HEK293 (cell line): ENCODE data around the gene RALY.

Experiments used
- CTCF ChIA-PET: fragments of 350-600 bp; formaldehyde crosslinking; extraction: SDS; loops from one replicate; lab custom pipeline; 2021; ENCODE audit warnings: antibody characterized with exemption; lab: Yijun Ruan, JAX
- POLR2A ChIA-PET: fragments of 300-600 bp; formaldehyde crosslinking; extraction: SDS; loops from one replicate; lab custom pipeline; 2020; ENCODE audit warnings: antibody characterized with exemption, inconsistent platforms; lab: Yijun Ruan, JAX
- H3K27ac ChIP-seq: fragments of 200-500 bp; sonication (Bioruptor generic); 2 replicates; pipeline ENCODE4 v1.5.1; 2014; ENCODE audit warnings: low read depth, low read length, control low read depth, inconsistent platforms; ENCODE audit errors: extremely low read depth
- H3K36me3 ChIP-seq, 2 experiments: fragments of 200-500 bp in 1 of 2; sonication (Bioruptor generic) in 1 of 2; 1 replicate in 1 of 2; 2 replicates in 1 of 2; pipeline ENCODE4 v1.5.1; 2014 to 2017; ENCODE audit warnings: inconsistent platforms in 2 of 2, low read length in 2 of 2; ENCODE audit not compliant: control insufficient read depth in 2 of 2, insufficient read depth in 1 of 2
- H3K4me1 ChIP-seq: fragments of 200-500 bp; sonication (Bioruptor generic); 2 replicates; pipeline ENCODE4 v1.5.1; 2014; ENCODE audit warnings: mild to moderate bottlenecking, low read length, inconsistent platforms; ENCODE audit not compliant: control insufficient read depth, insufficient read depth
- H3K4me3 ChIP-seq: 2 replicates; pipeline ENCODE4 v1.5.1; 2011; ENCODE audit warnings: low read depth, mild to moderate bottlenecking, control low read depth, low read length, moderate library complexity
- H3K9me3 ChIP-seq: fragments of 200-500 bp; sonication (Bioruptor generic); 2 replicates; pipeline ENCODE4 v1.5.1; 2014; ENCODE audit warnings: low read depth, low read length, inconsistent platforms; ENCODE audit not compliant: control insufficient read depth, insufficient read depth
- FEZF1 ChIP-seq: fragments of 450-650 bp; formaldehyde crosslinking; IDR thresholded peaks from 2 replicates; pipeline ENCODE4 v1.5.1; 2016; ENCODE audit warnings: missing biosample characterization, missing genetic modification characterization
- KLF17 ChIP-seq: fragments of 450-650 bp; formaldehyde crosslinking; IDR thresholded peaks from 2 replicates; pipeline ENCODE4 v1.5.1; 2016; ENCODE audit warnings: missing biosample characterization, missing genetic modification characterization
- REPIN1 ChIP-seq: fragments of 450-650 bp; formaldehyde crosslinking; IDR thresholded peaks from 2 replicates; pipeline ENCODE4 v1.5.1; 2017; ENCODE audit warnings: missing biosample characterization, missing genetic modification characterization, low read depth
- SP3 ChIP-seq: fragments of 450-650 bp; formaldehyde crosslinking; IDR thresholded peaks from 2 replicates; pipeline ENCODE4 v1.5.1; 2016; ENCODE audit warnings: missing biosample characterization, missing genetic modification characterization
- WT1 ChIP-seq: fragments of 450-650 bp; formaldehyde crosslinking; IDR thresholded peaks from 2 replicates; pipeline ENCODE4 v1.5.1; 2016; ENCODE audit warnings: missing biosample characterization, missing genetic modification characterization
- ZBTB20 ChIP-seq: fragments of 450-650 bp; formaldehyde crosslinking; IDR thresholded peaks from 2 replicates; pipeline ENCODE4 v1.5.1; 2016; ENCODE audit warnings: missing biosample characterization, missing genetic modification characterization
- ZBTB6 ChIP-seq: fragments of 450-650 bp; formaldehyde crosslinking; IDR thresholded peaks from 2 replicates; pipeline ENCODE4 v1.5.1; 2017; ENCODE audit warnings: missing biosample characterization, missing genetic modification characterization
- ZFP41 ChIP-seq: fragments of 450-650 bp; formaldehyde crosslinking; IDR thresholded peaks from 2 replicates; pipeline ENCODE4 v1.5.1; 2016; ENCODE audit warnings: missing biosample characterization, missing genetic modification characterization, borderline replicate concordance
- ZNF132 ChIP-seq: fragments of 450-650 bp; formaldehyde crosslinking; IDR thresholded peaks from 2 replicates; pipeline ENCODE4 v1.5.1; 2017; ENCODE audit warnings: missing biosample characterization, missing genetic modification characterization, borderline replicate concordance
- ZNF133 ChIP-seq: fragments of 450-650 bp; formaldehyde crosslinking; IDR thresholded peaks from 2 replicates; pipeline ENCODE4 v1.5.1; 2016; ENCODE audit warnings: missing biosample characterization, missing genetic modification characterization
- ZNF175 ChIP-seq: fragments of 450-650 bp; formaldehyde crosslinking; IDR thresholded peaks from 2 replicates; pipeline ENCODE4 v1.5.1; 2016; ENCODE audit warnings: missing biosample characterization, missing genetic modification characterization
- ZNF266 ChIP-seq: fragments of 450-650 bp; formaldehyde crosslinking; IDR thresholded peaks from 2 replicates; pipeline ENCODE4 v1.5.1; 2016; ENCODE audit warnings: missing biosample characterization, missing genetic modification characterization, low read depth
- ZNF292 ChIP-seq: fragments of 450-650 bp; formaldehyde crosslinking; IDR thresholded peaks from 2 replicates; pipeline ENCODE4 v1.5.1; 2016; ENCODE audit warnings: low read depth, missing biosample characterization, missing genetic modification characterization, borderline replicate concordance
- ZNF514 ChIP-seq: fragments of 450-650 bp; formaldehyde crosslinking; IDR thresholded peaks from 2 replicates; pipeline ENCODE4 v1.5.1; 2016; ENCODE audit warnings: missing biosample characterization, missing genetic modification characterization
- ZNF518A ChIP-seq: fragments of 450-650 bp; formaldehyde crosslinking; conservative IDR thresholded peaks from 2 replicates; pipeline ENCODE4 v1.5.1; 2016; ENCODE audit warnings: low read depth, missing biosample characterization, missing genetic modification characterization
- ZNF549 ChIP-seq: fragments of 450-650 bp; IDR thresholded peaks from 2 replicates; pipeline ENCODE4 v1.5.1; 2018; ENCODE audit warnings: missing biosample characterization, missing genetic modification characterization, mild to moderate bottlenecking, inconsistent platforms, moderate library complexity
- ZNF558 ChIP-seq: fragments of 450-650 bp; formaldehyde crosslinking; IDR thresholded peaks from 2 replicates; pipeline ENCODE4 v1.5.1; 2016; ENCODE audit warnings: missing biosample characterization, missing genetic modification characterization
- ZNF670 ChIP-seq: fragments of 450-650 bp; formaldehyde crosslinking; IDR thresholded peaks from 2 replicates; pipeline ENCODE4 v1.5.1; 2016; ENCODE audit warnings: missing biosample characterization, missing genetic modification characterization, low read depth
- ZNF677 ChIP-seq: fragments of 450-650 bp; IDR thresholded peaks from 2 replicates; pipeline ENCODE4 v1.5.0; 2018; ENCODE audit warnings: missing biosample characterization, mild to moderate bottlenecking, missing genetic modification characterization, moderate library complexity
- ZNF701 ChIP-seq: fragments of 450-650 bp; formaldehyde crosslinking; IDR thresholded peaks from 2 replicates; pipeline ENCODE4 v1.5.1; 2016; ENCODE audit warnings: missing biosample characterization, missing genetic modification characterization
- TF ChIP-seq, protein P1 (sequence below): fragments of 450-650 bp; formaldehyde crosslinking; IDR thresholded peaks from 2 replicates; pipeline ENCODE4 v1.5.1; 2016; ENCODE audit warnings: missing biosample characterization, missing genetic modification characterization
- TF ChIP-seq, protein P2 (sequence below): fragments of 450-650 bp; formaldehyde crosslinking; IDR thresholded peaks from 2 replicates; pipeline ENCODE4 v1.5.1; 2016; ENCODE audit warnings: missing biosample characterization, missing genetic modification characterization

The RALY gene

DNA sequence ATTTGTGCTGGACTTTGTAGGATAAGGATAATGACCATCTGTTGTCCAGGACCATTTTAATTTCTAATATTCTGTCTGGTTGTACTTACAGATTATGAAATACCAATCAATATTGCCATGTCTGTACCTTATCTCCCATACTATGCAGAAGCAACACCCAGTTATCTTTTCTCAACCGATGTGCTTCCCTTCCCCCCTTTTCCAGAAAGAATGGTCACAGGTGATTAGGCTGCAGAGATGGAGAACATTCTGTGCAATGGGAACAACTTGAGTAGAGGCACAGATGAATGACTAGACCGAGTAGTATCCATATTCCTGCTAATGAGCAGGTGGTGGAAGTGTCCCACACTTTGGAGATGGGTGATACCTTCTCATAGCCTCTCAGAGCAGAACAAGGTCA is 10.5 kb downstream of the RALY start (continued):
- TF ChIP-seq ZNF518A (tag by site-specific recombination), result no peak

- Histone ChIP-seq H3K4me1 (peaks cover 11% of the 10 kb centered on the region), H3K9me3 (no peaks in the 10 kb centered on the region), H3K4me3 (no peak overlapping the region), H3K36me3 (no peaks in the 10 kb centered on the region), H3K27ac (no peak overlapping the region)
- ChIA-PET POLR2A (no interaction called here), CTCF (interaction anchor here (1.3 kb wide), 1 partner anchor 9 kb away, joined by 3 read pairs; no protein-coding TSS in a partner anchor)
- TF ChIP-seq ZNF175 (tag by site-specific recombination) (no peak), WT1 (tag by site-specific recombination) (no peak), ZBTB20 (tag by site-specific recombination) (no peak), ZNF266 (tag by site-specific recombination) (no peak), ZFP41 (tag by site-specific recombination) (no peak), ZNF549 (tag by site-specific recombination) (no peak), ZBTB6 (no peak)
- TF ChIP-seq, protein P1, sequence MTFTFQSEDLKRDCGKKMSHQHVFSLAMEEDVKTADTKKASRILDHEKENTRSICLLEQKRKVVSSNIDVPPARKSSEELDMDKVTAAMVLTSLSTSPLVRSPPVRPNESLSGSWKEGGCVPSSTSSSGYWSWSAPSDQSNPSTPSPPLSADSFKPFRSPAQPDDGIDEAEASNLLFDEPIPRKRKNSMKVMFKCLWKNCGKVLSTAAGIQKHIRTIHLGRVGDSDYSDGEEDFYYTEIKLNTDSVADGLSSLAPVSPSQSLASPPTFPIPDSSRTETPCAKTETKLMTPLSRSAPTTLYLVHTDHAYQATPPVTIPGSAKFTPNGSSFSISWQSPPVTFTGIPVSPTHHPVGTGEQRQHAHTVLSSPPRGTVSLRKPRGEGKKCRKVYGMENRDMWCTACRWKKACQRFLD (tag by site-specific recombination), result no peak
Observed at GRCh38 chr20:34004790-34005457, 11.2 kb downstream of the RALY start.

GRCh38 chr20:34006619-34007018 is 12.9 kb downstream of the RALY start:
- H3K36me3 ChIP-seq, result no peaks in the 10 kb centered on the region
- TF ChIP-seq, protein P2, sequence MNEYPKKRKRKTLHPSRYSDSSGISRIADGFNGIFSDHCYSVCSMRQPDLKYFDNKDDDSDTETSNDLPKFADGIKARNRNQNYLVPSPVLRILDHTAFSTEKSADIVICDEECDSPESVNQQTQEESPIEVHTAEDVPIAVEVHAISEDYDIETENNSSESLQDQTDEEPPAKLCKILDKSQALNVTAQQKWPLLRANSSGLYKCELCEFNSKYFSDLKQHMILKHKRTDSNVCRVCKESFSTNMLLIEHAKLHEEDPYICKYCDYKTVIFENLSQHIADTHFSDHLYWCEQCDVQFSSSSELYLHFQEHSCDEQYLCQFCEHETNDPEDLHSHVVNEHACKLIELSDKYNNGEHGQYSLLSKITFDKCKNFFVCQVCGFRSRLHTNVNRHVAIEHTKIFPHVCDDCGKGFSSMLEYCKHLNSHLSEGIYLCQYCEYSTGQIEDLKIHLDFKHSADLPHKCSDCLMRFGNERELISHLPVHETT, result no peak
- no peak for TF ChIP-seq ZNF701 (tag by site-specific recombination)
- TF ChIP-seq KLF17 (tag by site-specific recombination), result no peak
- TF ChIP-seq FEZF1, result no peak
- TF ChIP-seq ZNF558 (tag by site-specific recombination), result no peak
- TF ChIP-seq REPIN1 (tag by site-specific recombination), result no peak
- no peak for TF ChIP-seq ZNF132 (tag by site-specific recombination)
- TF ChIP-seq ZNF670 (tag by site-specific recombination), result no peak
- TF ChIP-seq ZNF292 (tag by site-specific recombination), result no peak
- no peak for TF ChIP-seq ZNF133 (tag by site-specific recombination)
- TF ChIP-seq SP3, result no peak
- TF ChIP-seq ZNF549 (tag by site-specific recombination), result no peak
- TF ChIP-seq ZNF514 (tag by site-specific recombination), result no peak
- no peak for TF ChIP-seq ZNF677 (tag by site-specific recombination)

More at GRCh38 chr20:34006619-34007018, 12.9 kb downstream of the RALY start:
- no peak overlapping the region for H3K4me3 ChIP-seq
- H3K27ac ChIP-seq, result no peak overlapping the region
- ChIA-PET POLR2A (no interaction called here), CTCF (interaction anchor here (0.6 kb wide), 1 partner anchor 12 kb away, joined by 3 read pairs; no protein-coding TSS in a partner anchor)
- H3K4me1 ChIP-seq, result peaks cover 4% of the 10 kb centered on the region
- H3K9me3 ChIP-seq, result no peaks in the 10 kb centered on the region
